GM19468 (cell line): ENCODE results near the gene IFNGR2.

ENCODE experiments used
- ATAC-seq: cut with Tn5 transposase; IDR thresholded peaks from one replicate; pipeline ENCODE4 v1.9.1; 2021; ENCODE audit warnings: mild to moderate bottlenecking, moderate library complexity, moderate number of reproducible peaks; ENCODE audit not compliant: unreplicated experiment; ENCODE audit errors: extremely low read depth

IFNGR2 gene

GRCh38 chr21:33479679-33480480 lies 76.7 kb downstream of the IFNGR2 start, which contains the start of gene TMEM50B:
Gene TMEM50B (minus strand): TSS chr21:33479974. CDS start chr21:33468885, 11,089 bp downstream.
- peak; percentile 88 for ATAC-seq

- no peak for ATAC-seq
Measured at GRCh38 chr21:33480481-33481103, 77.4 kb downstream of the IFNGR2 start.

- ATAC-seq = no peak
Measured at GRCh38 chr21:33481314-33481943, 78.2 kb downstream of the IFNGR2 start.
